HepG2 (cell line): ENCODE results near the gene C9orf50. TPM values are rescaled to one million over a fixed set of nuclear protein-coding genes. Genes with fewer than 3 reads are reported as not detected.

Experiments used
- ARHGAP35 ChIP-seq: sonication (generic); formaldehyde crosslinking; IDR thresholded peaks from 2 replicates; pipeline ENCODE4 v1.9.0; 2022; ENCODE audit warnings: mild to moderate bottlenecking, inconsistent platforms, moderate library complexity, missing genetic modification reagents, borderline replicate concordance
- ATF7-NPFF ChIP-seq: sonication (generic); formaldehyde crosslinking; IDR thresholded peaks from 2 replicates; pipeline ENCODE4 v1.8.1; 2023; ENCODE audit warnings: mild to moderate bottlenecking, low read depth, missing genetic modification reagents, moderate library complexity
- BCL6 ChIP-seq: IDR thresholded peaks from 2 replicates; pipeline ENCODE4 v1.6.1; 2016; ENCODE audit warnings: missing genetic modification reagents, missing compliant biosample characterization
- CEBPB ChIP-seq: IDR thresholded peaks from 2 replicates; pipeline ENCODE4 v1.6.1; 2011; ENCODE audit warnings: low read depth, low read length, improper control_type of control experiment, borderline replicate concordance
- FOXA1 ChIP-seq, 2 experiments: fragments of 450-650 bp in 1 of 2; sonication (generic) in 1 of 2; formaldehyde crosslinking in 1 of 2; IDR thresholded peaks; 2 replicates each; pipeline versions ENCODE4 v1.4.0 to v1.6.1; 2016 to 2020; ENCODE audit warnings: missing genetic modification reagents in 1 of 2
- GLI4 ChIP-seq: sonication (generic); formaldehyde crosslinking; IDR thresholded peaks from 2 replicates; pipeline ENCODE4 v1.5.1; 2020; ENCODE audit warnings: missing genetic modification reagents, mild to moderate bottlenecking, moderate library complexity, borderline replicate concordance
- KDM5A ChIP-seq: fragments of 200-600 bp; sonication (generic); IDR thresholded peaks from 2 replicates; pipeline ENCODE4 v1.7.0; 2018; ENCODE audit warnings: antibody characterized with exemption, mild to moderate bottlenecking, low read length, borderline replicate concordance
- KLF16 ChIP-seq, 2 experiments: sonication (generic) in 1 of 2; formaldehyde crosslinking in 1 of 2; IDR thresholded peaks; 2 replicates each; pipeline versions ENCODE4 v1.6.1 to v1.8.0; 2016 to 2023; ENCODE audit warnings: missing genetic modification reagents in 2 of 2, missing compliant biosample characterization in 1 of 2
- MZF1 ChIP-seq: sonication (generic); formaldehyde crosslinking; IDR thresholded peaks from 2 replicates; pipeline ENCODE4 v1.8.1; 2023; ENCODE audit warnings: mild to moderate bottlenecking, missing genetic modification reagents, borderline replicate concordance
- NFE2 ChIP-seq: sonication (generic); formaldehyde crosslinking; IDR thresholded peaks from 2 replicates; pipeline ENCODE4 v1.4.0; 2020; ENCODE audit warnings: missing genetic modification reagents
- NFIB ChIP-seq: sonication (generic); formaldehyde crosslinking; IDR thresholded peaks from 2 replicates; pipeline ENCODE4 v1.9.0; 2021; ENCODE audit warnings: missing genetic modification reagents, mild to moderate bottlenecking, borderline replicate concordance
- PRMT3 ChIP-seq: sonication (generic); formaldehyde crosslinking; IDR thresholded peaks from 2 replicates; pipeline ENCODE4 v1.8.1; 2022; ENCODE audit warnings: low read depth, mild to moderate bottlenecking, moderate library complexity, missing genetic modification reagents, borderline replicate concordance
- RORA ChIP-seq: sonication (generic); formaldehyde crosslinking; IDR thresholded peaks from 2 replicates; pipeline ENCODE4 v1.5.0; 2020; ENCODE audit warnings: mild to moderate bottlenecking, missing genetic modification reagents, moderate library complexity
- SMAD9 ChIP-seq: sonication (generic); formaldehyde crosslinking; IDR thresholded peaks from 2 replicates; pipeline ENCODE4 v1.5.1; 2020; ENCODE audit warnings: mild to moderate bottlenecking, missing genetic modification reagents
- TCF7 ChIP-seq: sonication (generic); IDR thresholded peaks from 2 replicates; pipeline ENCODE4 v1.6.1; 2016; ENCODE audit warnings: antibody characterized with exemption, low read depth
- ZFP62 ChIP-seq: sonication (generic); formaldehyde crosslinking; IDR thresholded peaks from 2 replicates; pipeline ENCODE4 v1.4.0; 2020; ENCODE audit warnings: missing genetic modification reagents
- ZNF30 ChIP-seq: sonication (generic); formaldehyde crosslinking; IDR thresholded peaks from 2 replicates; pipeline ENCODE4 v1.5.0; 2020; ENCODE audit warnings: mild to moderate bottlenecking, missing genetic modification reagents
- polyA plus RNA-seq, 8 experiments: library from polyadenylated mRNA; depleted of rRNA in 3 of 8; stranded (reverse) in 7 of 8; unstranded in 1 of 8; fragments of >200 nt; fragmentation: Illumina TruSeq in 4 of 8; extraction: Trizol in 4 of 8; gene quantifications; 2 replicates each; pipeline versions ENCODE4 v1.2.1 to v1.2.3, GENCODE V29; 2011 to 2016; ENCODE audit warnings: low read depth in 4 of 8, missing spikeins in 1 of 8, mixed read lengths in 1 of 8; ENCODE audit not compliant: insufficient read depth in 1 of 8
- total RNA-seq, 5 experiments: library from RNA; depleted of rRNA; stranded (reverse); fragments of >200 nt; fragmentation: Illumina TruSeq; extraction: Trizol; gene quantifications; 2 replicates each; pipeline ENCODE4 v1.2.3, GENCODE V29; 2016; ENCODE audit warnings: low read depth in 1 of 5
- TF ChIP-seq, protein P1 (sequence below): sonication (generic); formaldehyde crosslinking; IDR thresholded peaks from 2 replicates; pipeline ENCODE4 v1.4.0; 2020; ENCODE audit warnings: missing genetic modification reagents, mild to moderate bottlenecking, borderline replicate concordance
- TF ChIP-seq, protein P2 (sequence below): IDR thresholded peaks from 2 replicates; pipeline ENCODE4 v1.6.1; 2016
- TF ChIP-seq, protein P3 (sequence below): sonication (generic); formaldehyde crosslinking; IDR thresholded peaks from 2 replicates; pipeline ENCODE4 v1.5.0; 2020; ENCODE audit warnings: mild to moderate bottlenecking, missing genetic modification reagents
- TF ChIP-seq, protein P4 (sequence below): sonication (generic); formaldehyde crosslinking; IDR thresholded peaks from 2 replicates; pipeline ENCODE4 v1.4.0; 2020; ENCODE audit warnings: mild to moderate bottlenecking, low read depth, missing genetic modification reagents

Gene C9orf50
- total and polyA plus RNA-seq, 2 of the 13 experiments (the other 11 are each of a cell fraction or from before 2014, with no cell fraction given) = not detected

DNA sequence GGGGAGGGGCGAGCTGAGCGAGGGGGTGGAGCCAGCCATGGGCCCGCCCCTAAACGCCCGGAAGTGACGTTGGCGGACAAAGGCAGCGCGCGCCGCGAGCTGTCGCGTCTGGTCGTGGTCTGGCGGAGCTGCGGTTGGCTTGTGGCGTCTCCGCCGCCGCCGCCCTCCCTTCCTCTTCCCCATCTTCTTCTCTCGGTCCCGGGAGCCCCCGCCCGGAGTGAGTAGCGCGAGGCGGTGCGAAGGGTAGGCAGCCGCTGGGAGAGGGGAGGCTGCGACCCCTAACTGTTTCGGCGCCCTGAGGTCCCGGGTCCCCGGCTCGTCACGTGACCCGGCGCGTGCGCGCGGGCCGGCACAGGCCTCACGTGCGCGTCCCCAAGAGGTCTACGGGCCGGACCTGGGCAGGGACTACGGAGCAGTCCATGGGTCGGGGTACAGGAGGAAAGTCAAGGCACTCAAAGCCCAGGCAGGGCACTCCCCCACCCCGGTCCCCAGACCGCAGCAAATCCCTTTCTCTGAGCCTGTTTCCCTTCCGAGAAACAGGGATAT lies 5.3 kb upstream of the C9orf50 start, which contains the start of gene NTMT1 (continued):
- TF ChIP-seq FOXA1 (IDR thresholded peaks at IDR 0.05) = no peak
- TF ChIP-seq FOXA1 (CRISPR knock-in tag; IDR thresholded peaks at IDR 0.05) = no peak
- TF ChIP-seq BCL6 = no peak
- TF ChIP-seq SMAD9 (CRISPR knock-in tag) = no peak
- TF ChIP-seq PRMT3 = no peak
- TF ChIP-seq, protein P1, sequence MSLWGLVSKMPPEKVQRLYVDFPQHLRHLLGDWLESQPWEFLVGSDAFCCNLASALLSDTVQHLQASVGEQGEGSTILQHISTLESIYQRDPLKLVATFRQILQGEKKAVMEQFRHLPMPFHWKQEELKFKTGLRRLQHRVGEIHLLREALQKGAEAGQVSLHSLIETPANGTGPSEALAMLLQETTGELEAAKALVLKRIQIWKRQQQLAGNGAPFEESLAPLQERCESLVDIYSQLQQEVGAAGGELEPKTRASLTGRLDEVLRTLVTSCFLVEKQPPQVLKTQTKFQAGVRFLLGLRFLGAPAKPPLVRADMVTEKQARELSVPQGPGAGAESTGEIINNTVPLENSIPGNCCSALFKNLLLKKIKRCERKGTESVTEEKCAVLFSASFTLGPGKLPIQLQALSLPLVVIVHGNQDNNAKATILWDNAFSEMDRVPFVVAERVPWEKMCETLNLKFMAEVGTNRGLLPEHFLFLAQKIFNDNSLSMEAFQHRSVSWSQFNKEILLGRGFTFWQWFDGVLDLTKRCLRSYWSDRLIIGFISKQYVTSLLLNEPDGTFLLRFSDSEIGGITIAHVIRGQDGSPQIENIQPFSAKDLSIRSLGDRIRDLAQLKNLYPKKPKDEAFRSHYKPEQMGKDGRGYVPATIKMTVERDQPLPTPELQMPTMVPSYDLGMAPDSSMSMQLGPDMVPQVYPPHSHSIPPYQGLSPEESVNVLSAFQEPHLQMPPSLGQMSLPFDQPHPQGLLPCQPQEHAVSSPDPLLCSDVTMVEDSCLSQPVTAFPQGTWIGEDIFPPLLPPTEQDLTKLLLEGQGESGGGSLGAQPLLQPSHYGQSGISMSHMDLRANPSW = no peak
- TF ChIP-seq, protein P2, sequence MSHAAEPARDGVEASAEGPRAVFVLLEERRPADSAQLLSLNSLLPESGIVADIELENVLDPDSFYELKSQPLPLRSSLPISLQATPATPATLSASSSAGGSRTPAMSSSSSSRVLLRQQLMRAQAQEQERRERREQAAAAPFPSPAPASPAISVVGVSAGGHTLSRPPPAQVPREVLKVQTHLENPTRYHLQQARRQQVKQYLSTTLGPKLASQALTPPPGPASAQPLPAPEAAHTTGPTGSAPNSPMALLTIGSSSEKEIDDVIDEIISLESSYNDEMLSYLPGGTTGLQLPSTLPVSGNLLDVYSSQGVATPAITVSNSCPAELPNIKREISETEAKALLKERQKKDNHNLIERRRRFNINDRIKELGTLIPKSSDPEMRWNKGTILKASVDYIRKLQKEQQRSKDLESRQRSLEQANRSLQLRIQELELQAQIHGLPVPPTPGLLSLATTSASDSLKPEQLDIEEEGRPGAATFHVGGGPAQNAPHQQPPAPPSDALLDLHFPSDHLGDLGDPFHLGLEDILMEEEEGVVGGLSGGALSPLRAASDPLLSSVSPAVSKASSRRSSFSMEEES (CRISPR knock-in tag) = peak; percentile 68
- TF ChIP-seq TCF7 = no peak
- no peak for TF ChIP-seq ZFP62
- TF ChIP-seq, protein P3, sequence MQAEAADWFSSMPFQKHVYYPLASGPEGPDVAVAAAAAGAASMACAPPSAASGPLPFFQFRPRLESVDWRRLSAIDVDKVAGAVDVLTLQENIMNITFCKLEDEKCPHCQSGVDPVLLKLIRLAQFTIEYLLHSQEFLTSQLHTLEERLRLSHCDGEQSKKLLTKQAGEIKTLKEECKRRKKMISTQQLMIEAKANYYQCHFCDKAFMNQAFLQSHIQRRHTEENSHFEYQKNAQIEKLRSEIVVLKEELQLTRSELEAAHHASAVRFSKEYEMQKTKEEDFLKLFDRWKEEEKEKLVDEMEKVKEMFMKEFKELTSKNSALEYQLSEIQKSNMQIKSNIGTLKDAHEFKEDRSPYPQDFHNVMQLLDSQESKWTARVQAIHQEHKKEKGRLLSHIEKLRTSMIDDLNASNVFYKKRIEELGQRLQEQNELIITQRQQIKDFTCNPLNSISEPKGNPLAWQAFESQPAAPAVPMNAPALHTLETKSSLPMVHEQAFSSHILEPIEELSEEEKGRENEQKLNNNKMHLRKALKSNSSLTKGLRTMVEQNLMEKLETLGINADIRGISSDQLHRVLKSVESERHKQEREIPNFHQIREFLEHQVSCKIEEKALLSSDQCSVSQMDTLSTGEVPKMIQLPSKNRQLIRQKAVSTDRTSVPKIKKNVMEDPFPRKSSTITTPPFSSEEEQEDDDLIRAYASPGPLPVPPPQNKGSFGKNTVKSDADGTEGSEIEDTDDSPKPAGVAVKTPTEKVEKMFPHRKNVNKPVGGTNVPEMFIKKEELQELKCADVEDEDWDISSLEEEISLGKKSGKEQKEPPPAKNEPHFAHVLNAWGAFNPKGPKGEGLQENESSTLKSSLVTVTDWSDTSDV (CRISPR knock-in tag) = peak; percentile 59; the same call in 1 of the 2 replicates
- TF ChIP-seq ZNF30 = no peak
- peak; percentile 73; the same call in 1 of the 2 replicates for TF ChIP-seq KDM5A
- TF ChIP-seq CEBPB = no peak
- no peak for TF ChIP-seq NFE2 (CRISPR knock-in tag)
- TF ChIP-seq MZF1 (CRISPR knock-in tag) = no peak
- TF ChIP-seq KLF16 (CRISPR knock-in tag; IDR thresholded peaks at IDR 0.05) = peak in 1 of 2 experiments; percentile 58; a peak in 1 of 4 replicates
- no peak for TF ChIP-seq NFIB (CRISPR knock-in tag)
- TF ChIP-seq ARHGAP35 (CRISPR knock-in tag) = no peak
- TF ChIP-seq, protein P4, sequence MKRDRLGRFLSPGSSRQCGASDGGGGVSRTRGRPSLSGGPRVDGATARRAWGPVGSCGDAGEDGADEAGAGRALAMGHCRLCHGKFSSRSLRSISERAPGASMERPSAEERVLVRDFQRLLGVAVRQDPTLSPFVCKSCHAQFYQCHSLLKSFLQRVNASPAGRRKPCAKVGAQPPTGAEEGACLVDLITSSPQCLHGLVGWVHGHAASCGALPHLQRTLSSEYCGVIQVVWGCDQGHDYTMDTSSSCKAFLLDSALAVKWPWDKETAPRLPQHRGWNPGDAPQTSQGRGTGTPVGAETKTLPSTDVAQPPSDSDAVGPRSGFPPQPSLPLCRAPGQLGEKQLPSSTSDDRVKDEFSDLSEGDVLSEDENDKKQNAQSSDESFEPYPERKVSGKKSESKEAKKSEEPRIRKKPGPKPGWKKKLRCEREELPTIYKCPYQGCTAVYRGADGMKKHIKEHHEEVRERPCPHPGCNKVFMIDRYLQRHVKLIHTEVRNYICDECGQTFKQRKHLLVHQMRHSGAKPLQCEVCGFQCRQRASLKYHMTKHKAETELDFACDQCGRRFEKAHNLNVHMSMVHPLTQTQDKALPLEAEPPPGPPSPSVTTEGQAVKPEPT = 0 out of 2 replicates have a peak, but pooled peaks have one; percentile 26
- no peak for TF ChIP-seq GLI4 (CRISPR knock-in tag)
- TF ChIP-seq ATF7-NPFF (CRISPR knock-in tag) = peak; percentile 91
- no peak for TF ChIP-seq RORA (CRISPR knock-in tag)
